Hepatocyte (in vitro differentiated cells): ENCODE measurements around the gene SRP68.

Experiments used
- CTCF ChIP-seq: fragments of 200-600 bp; sonication (generic); IDR thresholded peaks from 2 replicates; pipeline ENCODE4 v1.5.1; 2016; ENCODE audit warnings: antibody characterized with exemption, mild to moderate bottlenecking; ENCODE audit not compliant: poor library complexity
- EZH2 ChIP-seq: fragments of 200-600 bp; sonication (generic); IDR thresholded peaks from 2 replicates; pipeline ENCODE4 v1.6.1; 2016; ENCODE audit warnings: antibody characterized with exemption, mild to moderate bottlenecking, borderline replicate concordance

DNA sequence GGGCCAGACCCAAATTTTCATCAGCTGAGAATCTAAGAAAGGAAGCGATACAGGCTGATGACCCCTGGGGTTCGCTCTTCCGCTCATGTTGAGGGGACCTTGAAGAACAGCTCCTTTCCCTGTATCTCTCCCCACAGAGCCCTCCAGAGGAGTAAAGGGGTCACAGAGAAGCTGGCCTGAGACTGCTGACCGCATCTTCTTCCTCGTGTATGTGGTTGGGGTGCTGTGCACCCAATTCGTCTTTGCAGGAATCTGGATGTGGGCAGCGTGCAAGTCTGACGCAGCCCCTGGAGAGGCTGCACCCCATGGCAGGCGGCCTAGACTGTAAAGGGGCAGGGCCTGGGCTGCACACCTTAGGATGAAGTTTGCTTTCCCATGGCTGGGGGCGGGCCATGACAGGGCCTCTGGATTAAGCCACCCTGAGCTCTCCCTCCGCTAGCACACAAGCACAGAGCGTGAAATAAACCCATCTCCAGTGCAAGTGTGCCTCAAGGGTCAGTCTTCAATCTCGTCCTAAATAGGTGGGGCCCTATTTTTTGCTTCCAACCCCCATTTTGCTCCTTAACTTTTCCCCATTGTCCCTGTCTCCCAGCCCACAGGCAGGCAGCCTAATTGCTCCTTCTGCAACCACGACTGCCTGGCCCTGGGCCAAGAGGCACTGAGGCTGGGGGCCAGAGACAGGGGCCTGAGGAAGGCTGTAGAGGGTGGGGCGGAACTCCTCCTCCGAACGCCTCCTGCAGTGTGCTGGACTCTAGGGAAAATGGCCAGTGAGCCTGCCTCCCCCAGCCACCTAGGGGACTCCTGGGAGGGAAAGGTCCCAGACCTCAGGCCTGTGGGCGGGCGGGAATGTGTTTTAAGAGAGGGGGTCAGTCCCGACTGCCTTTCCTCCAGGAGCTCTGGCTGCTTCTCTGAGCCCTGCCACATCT, 10.3 kb upstream of the SRP68 start:
- TF ChIP-seq CTCF (no peak), EZH2 (no peak)
